GM21529 (cell line): ENCODE data around the gene CNRIP1.

Experiments used
- ATAC-seq: cut with Tn5 transposase; IDR thresholded peaks from one replicate; pipeline ENCODE4 v1.9.1; 2021; ENCODE audit not compliant: unreplicated experiment

CNRIP1 gene

DNA sequence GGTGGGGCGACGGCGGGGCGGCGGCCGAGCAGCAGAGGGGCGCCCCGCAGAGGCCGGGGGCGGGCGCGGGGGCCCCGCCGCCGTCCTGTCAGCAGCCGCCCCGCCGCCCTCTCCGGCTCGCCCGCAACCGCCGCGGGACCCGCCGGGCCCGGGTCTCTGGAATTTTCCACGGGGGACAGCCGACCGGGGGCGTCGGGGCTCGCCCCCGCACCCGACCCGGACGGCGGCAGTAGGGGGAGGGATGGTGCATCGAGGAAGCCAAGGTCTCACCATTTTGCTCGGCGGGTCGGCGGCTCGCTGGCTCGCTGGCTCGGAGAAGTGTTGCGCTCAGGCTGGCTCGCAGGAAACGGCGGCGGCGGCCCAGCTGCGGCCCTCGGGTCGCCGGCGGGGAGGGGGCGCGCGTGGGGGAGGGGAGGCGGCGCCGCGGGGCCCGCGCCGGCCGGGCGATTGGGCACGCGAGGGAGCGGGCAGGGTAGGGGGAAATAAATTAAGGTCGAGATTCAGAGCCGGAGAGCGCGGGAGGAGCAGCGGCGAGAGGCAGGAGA, 67.8 kb downstream of the CNRIP1 start:
- peak; percentile 8 for ATAC-seq

DNA sequence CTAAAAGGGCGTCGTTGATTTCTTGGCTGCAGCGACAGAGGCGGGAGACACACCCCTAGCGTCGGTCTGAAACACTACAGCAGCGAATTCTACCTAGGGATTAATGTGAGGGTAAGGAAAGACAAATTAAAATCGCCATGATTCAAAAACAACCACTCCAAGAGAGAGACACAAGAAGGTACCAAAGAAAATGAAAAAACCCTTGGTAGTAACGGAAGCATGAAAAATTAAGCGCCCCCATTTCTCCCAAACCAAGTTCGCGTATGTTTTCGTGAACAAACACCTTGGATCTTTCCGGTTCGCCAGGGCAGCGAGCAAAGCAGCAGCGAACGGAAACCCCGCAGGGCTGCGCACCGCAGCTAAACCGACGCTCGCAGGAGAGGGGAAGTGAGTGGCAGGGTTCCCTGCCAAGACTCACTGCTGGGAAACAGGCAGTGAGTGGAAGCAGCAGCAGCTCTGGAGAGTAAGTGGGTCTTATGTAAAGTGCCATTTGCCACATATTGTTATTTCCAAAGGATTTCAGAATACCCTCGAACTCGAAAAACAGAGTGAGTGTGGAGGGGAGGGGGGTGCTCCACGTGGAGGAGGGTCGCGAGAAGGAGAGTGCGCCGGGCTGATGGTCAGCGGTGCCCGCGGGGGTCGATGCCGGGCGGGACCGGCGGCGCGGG, 68.4 kb downstream of the CNRIP1 start:
- peak; percentile 57 for ATAC-seq

DNA sequence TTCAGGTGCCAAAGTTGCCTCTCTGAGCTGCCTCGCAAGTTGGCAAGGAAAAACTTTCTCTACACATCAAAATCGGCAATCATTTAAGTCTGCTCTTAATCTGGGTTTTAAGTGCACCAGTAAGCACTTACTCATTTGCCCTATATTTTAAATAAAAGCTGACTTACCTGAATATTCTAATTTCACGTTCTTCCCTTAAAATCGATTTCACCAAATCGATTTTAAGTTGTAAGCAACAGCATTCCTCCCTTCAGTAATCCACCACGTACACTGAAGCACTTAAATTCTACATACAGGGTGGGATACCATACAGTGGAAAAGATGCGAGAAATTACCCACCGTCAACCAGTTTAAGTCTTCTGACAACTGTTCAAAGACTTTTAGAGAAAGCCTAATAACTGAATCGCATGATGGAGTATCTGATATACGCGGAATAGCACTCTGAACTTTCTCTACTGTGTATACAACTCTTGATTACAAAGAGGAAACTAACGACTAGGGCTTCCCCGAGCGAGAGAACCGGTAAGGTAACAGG, 69.0 kb downstream of the CNRIP1 start:
- ATAC-seq: no peak

DNA sequence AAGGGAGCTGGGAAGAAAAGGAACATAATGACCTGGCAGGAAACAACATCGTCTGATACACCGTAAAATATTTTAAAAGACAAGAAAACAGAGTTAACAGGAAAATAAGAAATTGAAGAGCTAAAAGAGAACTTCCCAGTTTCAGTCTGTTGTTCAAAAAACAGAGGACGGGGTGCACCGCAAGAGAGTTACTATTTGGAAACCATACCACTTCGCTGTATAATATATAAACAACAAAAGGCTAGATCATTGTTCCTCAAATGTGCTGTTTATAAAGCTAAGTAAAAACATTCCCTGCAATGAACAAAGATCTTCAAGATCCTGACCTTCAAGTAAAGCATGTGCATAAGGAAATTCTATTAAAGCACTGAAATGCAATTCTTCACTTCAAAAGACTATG, 69.6 kb downstream of the CNRIP1 start:
- no peak for ATAC-seq

DNA sequence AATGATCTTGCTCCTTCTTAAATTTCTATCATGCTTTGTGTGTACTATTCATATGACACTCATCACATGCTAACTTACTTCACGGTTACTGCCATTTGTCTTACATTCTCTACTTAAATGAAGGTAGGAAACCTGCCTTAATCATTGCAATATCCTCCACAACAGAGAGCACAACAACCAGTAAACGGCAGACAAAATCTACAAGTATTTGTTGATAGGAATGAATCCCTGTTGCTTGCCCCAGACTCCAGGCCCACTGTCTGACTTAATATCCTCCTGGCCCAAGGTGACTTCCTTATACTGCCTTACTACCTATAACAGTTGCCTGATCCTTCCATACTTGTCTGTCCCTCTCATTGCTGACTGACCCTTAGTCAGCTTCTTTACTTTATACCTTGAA, 70.9 kb downstream of the CNRIP1 start:
- ATAC-seq: no peak

DNA sequence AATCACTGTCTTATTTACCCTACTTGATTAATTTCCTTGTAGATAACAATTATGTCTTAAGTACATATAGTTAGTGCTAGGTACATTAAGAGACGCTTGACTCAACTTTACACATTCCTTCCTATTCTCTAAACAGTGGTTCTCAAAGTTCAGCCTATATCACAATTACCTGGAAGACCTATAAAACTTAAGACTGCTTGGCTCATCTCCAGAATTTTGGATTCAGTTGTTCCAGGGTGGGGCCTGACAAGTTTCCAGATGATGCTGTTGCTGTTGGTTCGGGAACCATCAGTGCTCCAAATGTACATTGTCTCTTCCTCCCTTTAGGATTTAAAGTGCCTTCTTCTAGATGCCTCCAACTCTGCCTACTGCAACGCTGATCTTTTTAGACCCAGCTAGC, 71.4 kb downstream of the CNRIP1 start:
- no peak for ATAC-seq

DNA sequence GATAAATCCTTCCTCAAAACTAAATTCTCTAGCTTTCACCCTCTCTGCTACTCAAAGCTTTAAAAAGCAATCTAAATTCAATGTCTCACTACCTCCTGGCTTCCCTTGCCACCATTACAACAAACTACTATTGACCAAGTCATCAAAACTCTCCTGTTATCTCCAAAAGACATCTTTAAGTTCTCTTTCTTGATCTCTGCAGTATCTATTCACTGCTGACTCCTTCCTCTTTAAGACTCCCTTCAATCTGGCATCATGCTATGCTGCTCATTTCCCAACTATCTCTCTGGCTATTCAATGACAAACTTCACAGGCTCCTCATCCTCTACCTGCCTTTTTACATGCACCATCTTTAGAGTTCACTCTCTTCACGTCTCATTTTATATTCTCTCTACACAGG, 73.4 kb downstream of the CNRIP1 start:
- no peak for ATAC-seq

DNA sequence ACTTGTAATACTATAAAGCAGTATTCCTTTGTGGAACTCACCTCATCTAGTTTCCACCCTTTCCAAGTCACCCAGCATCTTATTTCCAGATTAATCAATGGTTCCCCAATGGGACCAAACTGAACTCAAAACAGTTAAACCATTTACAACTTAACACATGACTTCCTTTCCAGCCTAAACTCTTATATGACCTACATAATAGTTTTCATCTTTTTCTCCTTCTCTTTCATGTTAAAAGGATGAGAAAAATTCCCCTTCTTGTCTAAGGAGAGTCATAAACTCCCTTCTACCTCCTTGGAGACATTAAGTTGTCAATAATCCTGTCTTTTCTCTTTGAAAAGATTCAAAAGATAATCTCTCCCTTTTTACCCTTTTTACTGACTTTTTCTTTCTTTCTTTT, 74.1 kb downstream of the CNRIP1 start:
- no peak for ATAC-seq

DNA sequence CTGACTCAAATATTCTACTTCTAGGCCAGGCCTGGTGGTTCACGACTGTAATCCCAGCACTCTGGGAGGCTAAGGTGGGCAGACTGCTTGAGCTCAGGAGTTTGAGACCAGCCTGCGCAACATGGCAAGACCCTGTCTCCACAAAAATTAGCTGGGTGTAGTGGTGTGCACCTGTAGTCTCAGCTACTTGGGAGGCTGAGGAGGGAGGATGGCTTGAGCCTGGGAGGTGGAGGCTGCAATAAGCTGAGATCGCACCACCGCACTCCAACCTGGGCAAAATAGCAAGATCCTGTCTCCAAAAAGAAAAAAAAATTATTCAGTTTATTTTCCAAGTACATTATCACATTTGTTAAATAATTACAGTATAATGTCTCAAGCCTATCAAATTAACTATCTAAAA, 74.7 kb downstream of the CNRIP1 start:
- ATAC-seq: no peak

DNA sequence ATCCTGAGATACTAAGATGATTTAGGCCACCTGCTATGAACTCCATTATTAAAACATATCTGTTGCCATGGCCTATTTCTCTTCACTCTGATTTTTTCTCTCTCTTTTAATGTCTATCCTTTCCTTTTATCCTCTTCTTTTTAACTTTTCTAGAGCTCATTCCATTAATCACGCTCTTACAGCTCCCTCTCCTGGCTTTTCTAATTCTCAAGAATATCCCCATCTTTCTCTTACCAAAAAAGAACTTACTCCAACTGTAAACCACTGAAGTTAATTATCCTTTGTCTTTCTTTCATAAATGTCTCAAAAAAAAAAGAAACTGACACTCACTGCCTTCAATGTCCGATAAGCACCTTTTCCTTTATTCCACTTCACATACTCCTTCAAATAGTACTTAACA, 75.3 kb downstream of the CNRIP1 start:
- ATAC-seq: no peak
